Neural progenitor cell (in vitro differentiated cells): ENCODE measurements around the gene SMARCC2.

Experiments
- CTCF ChIP-seq: fragments of 200-600 bp; sonication (generic); IDR thresholded peaks from 2 replicates; pipeline ENCODE4 v1.5.1; 2017; ENCODE audit warnings: antibody characterized with exemption, mild to moderate bottlenecking
- EZH2 ChIP-seq: fragments of 200-600 bp; sonication (generic); IDR thresholded peaks from 2 replicates; pipeline ENCODE4 v1.6.1; 2017; ENCODE audit warnings: antibody characterized with exemption, mild to moderate bottlenecking, moderate library complexity
- EZH2phosphoT487 ChIP-seq: fragments of 200-600 bp; sonication (generic); IDR thresholded peaks from 2 replicates; pipeline ENCODE4 v1.6.1; 2017; ENCODE audit warnings: antibody characterized with exemption

DNA sequence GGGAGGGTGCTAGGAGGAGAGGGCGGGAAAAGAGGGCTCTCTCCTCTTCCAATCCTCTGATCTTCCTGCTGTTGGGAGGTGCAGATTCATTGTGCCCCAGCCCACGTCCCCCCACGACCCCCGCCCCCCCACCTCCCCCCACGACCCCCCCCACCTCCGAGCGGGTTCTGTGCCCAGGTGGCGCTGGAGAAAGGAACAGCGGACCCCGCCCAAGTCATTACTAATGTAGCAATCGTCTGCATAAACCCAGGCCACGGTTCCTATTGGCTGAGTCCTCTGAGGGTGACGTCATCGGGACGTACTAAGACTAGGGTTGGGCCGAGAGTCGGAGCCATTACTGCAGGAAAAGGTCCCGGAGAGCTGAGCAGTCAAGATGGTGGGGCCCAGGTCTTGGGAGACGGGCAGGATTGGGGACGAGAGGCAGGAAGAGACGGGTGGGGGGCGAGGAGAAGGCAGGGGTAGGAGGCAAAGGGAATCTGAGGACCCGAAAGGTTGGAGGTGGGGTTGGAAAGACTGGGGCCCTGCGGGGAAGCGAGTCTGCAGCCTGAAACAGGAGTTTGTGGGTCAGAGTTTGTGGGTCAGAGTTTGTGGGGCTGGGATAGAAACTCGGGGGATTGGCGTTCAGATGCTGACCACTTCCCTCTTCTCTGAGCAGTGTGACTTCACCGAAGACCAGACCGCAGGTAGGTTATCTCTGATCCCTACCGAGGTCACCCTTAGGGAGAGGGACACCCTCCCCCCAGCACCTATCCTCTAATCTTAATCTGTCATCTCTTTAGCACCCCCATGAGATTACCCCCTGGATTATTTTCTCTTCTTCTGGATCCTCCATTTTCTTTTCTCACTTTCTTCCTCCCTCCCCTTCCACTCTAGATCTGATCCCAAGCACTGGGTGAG, 31.0 kb downstream of the SMARCC2 start, which contains the start of gene MYL6:
- no peak for TF ChIP-seq CTCF
- no peak for TF ChIP-seq EZH2phosphoT487
- TF ChIP-seq EZH2: no peak
